HG03025 (cell line): ENCODE data around the gene KIF6.
"Not testable (repeated sequence)": the region's sequence is repeated elsewhere in the genome, so short reads cannot be mapped to it uniquely, and the experiment has no call there.

Source experiments
- ATAC-seq: cut with Tn5 transposase; IDR thresholded peaks from one replicate; pipeline ENCODE4 v1.9.1; 2021; ENCODE audit warnings: mild to moderate bottlenecking, moderate library complexity; ENCODE audit not compliant: unreplicated experiment, low FRiP score

Gene KIF6

DNA sequence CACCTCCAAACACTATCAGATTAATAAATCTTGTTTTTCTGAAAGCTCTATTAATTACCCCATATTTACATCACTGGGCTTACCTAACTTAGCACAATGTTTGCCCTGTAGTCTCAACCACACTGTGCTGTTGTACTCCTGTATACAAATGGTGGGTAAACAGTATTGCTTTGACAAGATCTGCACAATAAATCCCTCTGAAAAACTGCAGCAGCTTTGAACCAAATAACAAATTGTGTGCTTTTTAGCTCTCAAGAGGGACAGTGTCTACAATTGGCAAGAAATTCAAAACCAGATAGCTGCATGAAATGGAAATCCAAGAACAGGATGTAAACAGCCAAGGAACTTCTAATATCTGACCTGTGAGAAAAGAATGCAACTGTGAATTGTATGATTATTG is 10.4 kb downstream of the KIF6 start:
- ATAC-seq = no peak

DNA sequence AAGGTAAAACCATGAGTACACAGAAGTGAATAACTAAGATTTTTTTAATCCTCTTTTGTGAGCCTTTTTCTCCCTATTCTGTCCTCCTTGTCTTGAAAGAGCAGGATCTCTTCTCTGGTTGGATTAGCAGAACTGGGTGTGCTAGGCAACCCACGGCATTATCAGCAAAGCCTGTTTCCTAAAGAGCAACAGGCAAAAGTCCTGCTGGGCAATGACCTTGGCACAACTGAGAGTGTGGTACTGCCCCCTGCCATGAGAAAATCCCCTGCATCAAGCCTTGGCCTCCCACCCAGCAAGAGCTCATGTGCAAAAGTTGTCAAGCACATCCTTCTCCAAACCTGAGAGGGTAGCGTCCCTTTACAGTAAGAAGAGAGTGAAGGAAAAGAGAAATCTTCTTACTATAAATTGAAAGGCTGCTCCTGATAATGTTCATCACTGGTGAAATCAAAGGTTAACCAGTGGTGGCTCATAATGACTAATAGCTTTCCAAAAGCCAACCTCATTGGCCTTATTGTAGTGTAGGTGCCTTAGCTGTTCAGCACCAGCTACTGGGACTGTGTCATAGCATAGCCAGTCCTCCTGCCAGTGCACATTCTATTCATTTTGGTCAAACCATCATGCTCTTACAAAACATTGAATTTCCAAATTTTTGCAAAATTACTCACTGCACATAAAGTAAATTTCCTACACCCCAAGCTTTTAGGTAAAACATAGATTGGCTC is 17.1 kb downstream of the KIF6 start:
- no peak for ATAC-seq

- no peak for ATAC-seq
Observed at GRCh38 chr6:39706819-39707335, 18.3 kb downstream of the KIF6 start.

DNA sequence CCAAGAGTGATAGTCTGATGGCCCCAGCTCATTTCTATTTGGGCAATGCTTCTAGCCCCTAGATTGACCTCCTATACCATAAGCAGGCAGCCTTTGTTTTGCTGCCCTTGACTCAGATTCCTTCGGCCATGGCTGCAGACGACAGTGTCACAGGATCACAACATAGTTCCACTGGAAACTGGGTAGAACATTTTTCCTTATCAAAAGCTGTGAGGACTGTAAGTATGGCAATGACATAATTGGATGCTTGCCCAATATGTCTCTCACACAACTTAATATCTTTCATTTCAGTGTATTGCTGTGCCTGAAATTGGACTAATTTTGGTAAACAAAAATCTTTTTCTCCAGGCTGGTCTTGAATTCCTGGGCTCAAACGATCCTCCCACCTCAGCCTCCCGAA is 22.9 kb downstream of the KIF6 start:
- no peak for ATAC-seq

DNA sequence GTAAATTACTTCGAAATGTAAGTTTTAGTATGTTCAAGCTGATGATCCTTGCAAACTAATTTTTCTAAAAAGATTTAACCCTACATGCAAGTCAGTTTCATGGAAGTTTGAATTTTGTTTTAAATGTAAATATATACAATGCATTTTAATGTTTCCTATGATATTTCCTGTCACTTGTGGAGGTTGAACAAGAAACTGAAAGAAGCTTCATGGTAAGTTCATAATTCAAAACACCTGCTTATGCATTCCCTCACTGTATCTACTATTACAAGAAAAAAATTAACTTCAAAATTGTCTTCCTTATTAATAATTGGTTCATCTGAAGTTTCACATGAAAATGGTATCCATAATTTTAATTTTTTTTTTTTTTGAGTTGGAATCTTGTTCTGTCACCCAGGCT is 24.8 kb downstream of the KIF6 start:
- no peak for ATAC-seq

DNA sequence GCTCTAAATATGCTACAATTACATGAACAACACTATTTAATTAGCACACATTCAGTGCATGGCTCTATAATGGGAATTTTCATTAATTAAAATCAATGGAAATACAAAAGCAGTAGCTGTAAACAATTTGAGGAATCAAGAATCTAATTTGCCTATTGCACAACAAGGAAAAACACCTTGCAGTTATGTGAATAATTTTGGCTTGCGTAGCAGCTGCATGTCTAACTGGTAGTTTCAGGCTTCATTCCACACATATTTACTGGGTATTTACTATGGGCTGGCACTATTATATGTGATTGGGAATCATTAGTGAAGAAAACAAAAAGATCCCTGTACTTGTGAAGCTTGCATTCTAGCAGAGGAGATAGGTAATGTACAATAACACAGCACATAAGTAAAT is 26.4 kb downstream of the KIF6 start:
- ATAC-seq = no peak

- ATAC-seq = no peak
Observed at GRCh38 chr6:39696986-39697788, 28.0 kb downstream of the KIF6 start.

DNA sequence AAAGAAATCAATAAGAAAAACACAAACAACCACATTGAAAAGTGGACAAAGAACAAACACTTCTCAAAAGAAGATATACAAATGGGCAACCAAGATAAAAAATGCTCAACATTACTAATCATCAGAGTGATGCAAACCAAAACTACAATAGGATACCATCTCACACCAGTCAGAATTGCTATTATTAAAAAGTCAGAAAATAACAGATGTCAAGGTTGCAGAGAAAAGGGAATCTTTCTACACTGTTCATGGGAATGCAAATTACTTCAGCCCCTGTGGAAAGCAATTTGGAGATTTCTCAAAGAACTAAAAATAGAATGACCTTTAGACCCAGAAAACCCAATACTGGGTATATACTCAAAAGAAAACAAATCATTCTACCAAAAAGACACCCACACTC is 29.8 kb downstream of the KIF6 start:
- no peak for ATAC-seq

GRCh38 chr6:39693206-39693605 is 32.0 kb downstream of the KIF6 start:
- no peak for ATAC-seq

GRCh38 chr6:39688494-39688893 is 36.7 kb downstream of the KIF6 start:
- no peak for ATAC-seq

GRCh38 chr6:39686976-39687375 is 38.2 kb downstream of the KIF6 start:
- ATAC-seq = no peak

DNA sequence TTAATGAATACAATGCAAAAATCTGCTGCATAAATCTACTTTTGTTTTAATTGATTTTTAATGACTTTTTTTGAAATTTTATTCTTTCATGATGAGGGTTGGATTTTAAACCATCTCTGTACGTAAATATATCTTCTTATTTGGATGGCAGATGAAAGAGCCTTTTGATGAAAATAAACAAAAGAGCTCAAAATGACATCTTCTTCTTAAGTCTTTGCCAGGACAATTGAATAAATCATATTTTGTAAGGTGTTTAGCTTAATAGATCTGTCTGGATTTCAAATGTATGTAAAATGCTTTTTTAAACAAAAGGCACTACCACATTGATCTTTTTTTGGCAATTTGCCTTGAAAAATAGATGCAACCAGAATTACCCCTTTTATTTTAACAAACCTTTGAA is 39.3 kb downstream of the KIF6 start:
- no peak for ATAC-seq

GRCh38 chr6:39685489-39685826 is 39.8 kb downstream of the KIF6 start:
- ATAC-seq = no peak

GRCh38 chr6:39684790-39685488 is 40.3 kb downstream of the KIF6 start:
- no peak for ATAC-seq

GRCh38 chr6:39681674-39682121 is 43.5 kb downstream of the KIF6 start:
- ATAC-seq = no peak

- ATAC-seq = no peak
Observed at GRCh38 chr6:39678914-39679313, 46.3 kb downstream of the KIF6 start.

GRCh38 chr6:39677318-39677717 is 47.9 kb downstream of the KIF6 start:
- not testable (repeated sequence) for ATAC-seq

DNA sequence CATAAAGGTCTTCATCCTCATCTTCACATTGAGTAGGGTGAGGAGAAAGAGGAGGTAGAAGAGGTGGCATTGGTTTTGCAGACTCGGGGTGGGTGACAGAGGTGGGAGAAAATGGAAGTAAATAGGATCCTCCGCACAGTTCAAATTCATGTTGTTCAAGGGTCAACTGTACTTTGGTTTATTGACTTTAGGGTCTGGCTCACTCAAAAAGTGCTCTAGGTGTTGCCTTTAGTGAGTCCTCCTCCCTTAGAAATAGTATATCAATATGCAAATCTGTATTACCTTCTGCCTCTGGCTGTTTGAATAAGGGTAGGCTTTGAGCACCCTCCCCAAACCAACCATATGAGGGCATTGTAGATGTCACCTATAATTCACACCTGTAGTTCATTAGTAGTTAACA is 54.7 kb downstream of the KIF6 start:
- no peak for ATAC-seq

DNA sequence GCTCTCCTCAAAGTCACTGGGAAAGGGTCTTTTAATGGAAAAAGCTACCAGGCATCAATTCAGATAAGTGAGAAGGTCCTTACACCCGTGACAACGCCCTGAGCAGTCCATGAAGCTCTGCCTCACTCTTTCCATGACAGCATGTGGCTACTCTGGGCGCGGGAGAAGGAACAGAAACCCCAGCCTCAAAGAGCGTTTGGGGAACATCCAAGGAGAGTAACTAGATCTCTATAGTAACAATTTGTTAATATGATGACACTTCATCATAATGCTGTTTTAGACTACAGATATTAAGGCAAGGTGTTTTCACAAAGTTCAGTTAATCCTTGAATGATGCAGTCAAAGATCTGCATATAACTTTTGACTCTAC is 55.2 kb downstream of the KIF6 start:
- ATAC-seq = no peak

DNA sequence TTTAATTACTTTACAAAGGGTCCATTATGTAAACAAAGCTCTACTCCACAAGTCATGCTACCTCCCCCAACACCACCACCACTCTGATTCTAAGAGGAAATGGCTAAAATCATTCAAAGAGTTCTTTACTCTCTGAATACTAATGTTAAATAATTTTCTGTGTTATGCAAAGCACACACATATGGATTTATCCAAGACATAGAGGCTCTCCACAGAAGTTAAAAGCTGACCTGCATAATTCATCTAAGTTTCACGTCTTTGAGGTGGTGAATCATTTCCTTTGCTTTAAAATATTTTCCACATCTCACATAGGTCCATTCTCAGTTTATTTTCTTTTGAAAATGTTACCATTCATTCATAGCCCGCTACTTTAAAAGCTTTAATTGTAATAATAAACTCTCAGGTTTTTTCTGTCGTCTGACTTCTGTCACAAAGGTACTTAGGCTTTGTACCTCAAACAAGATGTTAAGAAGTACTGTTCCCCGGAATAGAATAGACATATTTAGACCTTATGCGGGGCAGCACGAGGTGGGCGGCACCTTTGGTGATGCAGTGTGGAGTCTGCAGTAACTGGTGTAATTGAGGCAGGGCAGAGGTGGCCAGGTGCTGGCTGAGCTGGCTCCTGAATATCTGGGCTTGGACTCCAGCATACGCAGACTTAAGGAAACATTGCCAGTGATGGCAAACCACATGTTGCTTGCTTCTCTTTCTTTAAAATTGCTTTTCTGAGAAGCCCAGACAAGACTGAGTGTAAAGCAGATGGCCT is 55.8 kb downstream of the KIF6 start:
- ATAC-seq = no peak
